SK-N-SH treated with all-trans-retinoic acid at 6 μM for 48 hours (cell line): ENCODE data around the gene MACF1.

ENCODE experiments used
- ISL1 ChIP-seq: fragments of 250-450 bp; sonication (Bioruptor Pico); IDR thresholded peaks from 2 replicates; pipeline ENCODE4 v2.1.2; 2022; ENCODE audit warnings: mild to moderate bottlenecking, moderate library complexity
- PPARA ChIP-seq: fragments of 250-450 bp; sonication (Bioruptor Pico); IDR thresholded peaks from 2 replicates; pipeline ENCODE4 v1.5.0; 2020; ENCODE audit warnings: mild to moderate bottlenecking, borderline replicate concordance
- TCF4 ChIP-seq: fragments of 250-450 bp; sonication (Bioruptor Pico); IDR thresholded peaks from 2 replicates; pipeline ENCODE4 v1.8.0; 2021; ENCODE audit warnings: mild to moderate bottlenecking, moderate library complexity, borderline replicate concordance
- ZC3H10 ChIP-seq: fragments of 250-450 bp; sonication (Bioruptor Pico); IDR thresholded peaks from 2 replicates; pipeline ENCODE4 v1.5.1; 2021; ENCODE audit warnings: mild to moderate bottlenecking, moderate library complexity
- ZFP3 ChIP-seq: fragments of 250-450 bp; sonication (Bioruptor Pico); IDR thresholded peaks from 2 replicates; pipeline ENCODE4 v1.5.0; 2020; ENCODE audit warnings: mild to moderate bottlenecking, moderate library complexity
- ZNF70 ChIP-seq: fragments of 450-650 bp; formaldehyde crosslinking; IDR thresholded peaks from 2 replicates; pipeline ENCODE4 v1.5.0; 2020; ENCODE audit warnings: mild to moderate bottlenecking, moderate library complexity
- TF ChIP-seq, protein P1 (sequence below): fragments of 250-450 bp; sonication (Bioruptor Pico); IDR thresholded peaks from 2 replicates; pipeline ENCODE4 v1.8.0; 2021; ENCODE audit warnings: low read depth, mild to moderate bottlenecking, moderate library complexity, borderline replicate concordance
- TF ChIP-seq, protein P2 (sequence below): fragments of 250-450 bp; sonication (Bioruptor Pico); IDR thresholded peaks from 2 replicates; pipeline ENCODE4 v1.5.0; 2020; ENCODE audit warnings: mild to moderate bottlenecking, moderate library complexity

DNA sequence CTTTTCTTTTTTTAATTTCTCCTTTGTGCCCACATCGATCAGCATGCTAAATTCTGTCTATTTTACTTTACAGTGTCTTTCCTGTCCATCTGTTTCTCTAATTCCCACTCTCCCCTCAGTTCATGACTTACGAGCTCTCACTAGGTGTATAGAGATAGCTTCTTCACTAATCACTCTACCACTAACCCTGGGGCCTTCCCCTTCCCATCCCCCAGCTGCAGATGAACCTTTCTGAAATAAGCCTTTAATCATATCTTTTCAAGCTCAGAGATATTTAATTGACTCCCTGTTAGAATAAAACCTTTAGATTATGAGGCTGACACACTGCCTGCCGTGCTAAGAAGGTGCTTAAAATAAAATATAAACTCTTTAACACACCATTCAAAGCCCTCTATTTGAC is 220.7 kb downstream of the MACF1 start:
- TF ChIP-seq ZC3H10 (CRISPR knock-in tag), result no peak
- TF ChIP-seq, protein P1, sequence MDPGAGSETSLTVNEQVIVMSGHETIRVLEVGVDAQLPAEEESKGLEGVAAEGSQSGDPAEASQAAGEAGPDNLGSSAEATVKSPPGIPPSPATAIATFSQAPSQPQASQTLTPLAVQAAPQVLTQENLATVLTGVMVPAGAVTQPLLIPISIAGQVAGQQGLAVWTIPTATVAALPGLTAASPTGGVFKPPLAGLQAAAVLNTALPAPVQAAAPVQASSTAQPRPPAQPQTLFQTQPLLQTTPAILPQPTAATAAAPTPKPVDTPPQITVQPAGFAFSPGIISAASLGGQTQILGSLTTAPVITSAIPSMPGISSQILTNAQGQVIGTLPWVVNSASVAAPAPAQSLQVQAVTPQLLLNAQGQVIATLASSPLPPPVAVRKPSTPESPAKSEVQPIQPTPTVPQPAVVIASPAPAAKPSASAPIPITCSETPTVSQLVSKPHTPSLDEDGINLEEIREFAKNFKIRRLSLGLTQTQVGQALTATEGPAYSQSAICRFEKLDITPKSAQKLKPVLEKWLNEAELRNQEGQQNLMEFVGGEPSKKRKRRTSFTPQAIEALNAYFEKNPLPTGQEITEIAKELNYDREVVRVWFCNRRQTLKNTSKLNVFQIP (CRISPR knock-in tag), result no peak
- no peak for TF ChIP-seq ZFP3 (CRISPR knock-in tag)
- no peak for TF ChIP-seq PPARA (CRISPR knock-in tag)
- TF ChIP-seq ISL1, result no peak
- no peak for TF ChIP-seq TCF4 (CRISPR knock-in tag)
- TF ChIP-seq, protein P2, sequence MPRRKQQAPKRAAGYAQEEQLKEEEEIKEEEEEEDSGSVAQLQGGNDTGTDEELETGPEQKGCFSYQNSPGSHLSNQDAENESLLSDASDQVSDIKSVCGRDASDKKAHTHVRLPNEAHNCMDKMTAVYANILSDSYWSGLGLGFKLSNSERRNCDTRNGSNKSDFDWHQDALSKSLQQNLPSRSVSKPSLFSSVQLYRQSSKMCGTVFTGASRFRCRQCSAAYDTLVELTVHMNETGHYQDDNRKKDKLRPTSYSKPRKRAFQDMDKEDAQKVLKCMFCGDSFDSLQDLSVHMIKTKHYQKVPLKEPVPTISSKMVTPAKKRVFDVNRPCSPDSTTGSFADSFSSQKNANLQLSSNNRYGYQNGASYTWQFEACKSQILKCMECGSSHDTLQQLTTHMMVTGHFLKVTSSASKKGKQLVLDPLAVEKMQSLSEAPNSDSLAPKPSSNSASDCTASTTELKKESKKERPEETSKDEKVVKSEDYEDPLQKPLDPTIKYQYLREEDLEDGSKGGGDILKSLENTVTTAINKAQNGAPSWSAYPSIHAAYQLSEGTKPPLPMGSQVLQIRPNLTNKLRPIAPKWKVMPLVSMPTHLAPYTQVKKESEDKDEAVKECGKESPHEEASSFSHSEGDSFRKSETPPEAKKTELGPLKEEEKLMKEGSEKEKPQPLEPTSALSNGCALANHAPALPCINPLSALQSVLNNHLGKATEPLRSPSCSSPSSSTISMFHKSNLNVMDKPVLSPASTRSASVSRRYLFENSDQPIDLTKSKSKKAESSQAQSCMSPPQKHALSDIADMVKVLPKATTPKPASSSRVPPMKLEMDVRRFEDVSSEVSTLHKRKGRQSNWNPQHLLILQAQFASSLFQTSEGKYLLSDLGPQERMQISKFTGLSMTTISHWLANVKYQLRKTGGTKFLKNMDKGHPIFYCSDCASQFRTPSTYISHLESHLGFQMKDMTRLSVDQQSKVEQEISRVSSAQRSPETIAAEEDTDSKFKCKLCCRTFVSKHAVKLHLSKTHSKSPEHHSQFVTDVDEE, result no peak
- no peak for TF ChIP-seq ZNF70 (CRISPR knock-in tag)
